ENCODE data around the gene ANO1.

- no peak for TF ChIP-seq CTCF (IDR thresholded peaks at IDR 0.05; ENCODE audit: low read length)
- no peak for TF ChIP-seq EZH2 (optimal IDR thresholded peaks at IDR 0.05; ENCODE audit: low read depth, low read length)
Measured at GRCh38 chr11:70220920-70221319, 142.8 kb downstream of the ANO1 start.
